Progenitor cell of endocrine pancreas (in vitro differentiated cells): Measurements from ENCODE around the gene RAB31. TPM values are rescaled to one million over a fixed set of nuclear protein-coding genes. Genes with fewer than 3 reads are reported as not detected.

ENCODE experiments used
- DNase-seq: peaks from one replicate; pipeline ENCODE4 v3.0.0; 2021; ENCODE audit warnings: low spot score; ENCODE audit not compliant: unreplicated experiment
- H3K27ac Mint-ChIP-seq: 2 replicates; pipeline ENCODE4 v1.8.0; 2021; ENCODE audit warnings: mild to moderate bottlenecking, moderate library complexity, mixed read lengths
- H3K27me3 Mint-ChIP-seq: 2 replicates; pipeline ENCODE4 v1.8.0; 2021; ENCODE audit warnings: mixed read lengths
- H3K36me3 Mint-ChIP-seq: 2 replicates; pipeline ENCODE4 v1.8.0; 2022; ENCODE audit warnings: mixed read lengths; ENCODE audit not compliant: insufficient read depth
- H3K4me1 Mint-ChIP-seq: 2 replicates; pipeline ENCODE4 v1.8.0; 2021; ENCODE audit warnings: low read depth, mixed read lengths
- H3K4me3 Mint-ChIP-seq: 2 replicates; pipeline ENCODE4 v1.8.0; 2021; ENCODE audit warnings: low read depth, mild to moderate bottlenecking, moderate library complexity, mixed read lengths
- H3K9me3 Mint-ChIP-seq: 2 replicates; pipeline ENCODE4 v1.8.0; 2021; ENCODE audit warnings: low read depth, mixed read lengths
- total RNA-seq: library from RNA; stranded (reverse); gene quantifications from 2 replicates; pipeline ENCODE4 v1.2.1, GENCODE V29; 2021
- TF ChIP-seq, protein P1 (sequence below): fragments of 200-600 bp; sonication (generic); IDR thresholded peaks from one replicate; pipeline ENCODE4 v1.5.0; 2021; ENCODE audit warnings: antibody characterized with exemption, mild to moderate bottlenecking; ENCODE audit not compliant: unreplicated experiment

RAB31 gene
- total RNA-seq, 1 donor from 2014 or later = 2.9 TPM

- Mint-ChIP-seq H3K9me3 (no peaks in the 10 kb centered on the region), H3K36me3 (no peaks in the 10 kb centered on the region), H3K4me1 (peaks cover 2% of the 10 kb centered on the region), H3K4me3 (no peak overlapping the region), H3K27ac (no peak overlapping the region), H3K27me3 (peaks cover 2% of the 10 kb centered on the region)
- no peak for DNase-seq
- TF ChIP-seq, protein P1, sequence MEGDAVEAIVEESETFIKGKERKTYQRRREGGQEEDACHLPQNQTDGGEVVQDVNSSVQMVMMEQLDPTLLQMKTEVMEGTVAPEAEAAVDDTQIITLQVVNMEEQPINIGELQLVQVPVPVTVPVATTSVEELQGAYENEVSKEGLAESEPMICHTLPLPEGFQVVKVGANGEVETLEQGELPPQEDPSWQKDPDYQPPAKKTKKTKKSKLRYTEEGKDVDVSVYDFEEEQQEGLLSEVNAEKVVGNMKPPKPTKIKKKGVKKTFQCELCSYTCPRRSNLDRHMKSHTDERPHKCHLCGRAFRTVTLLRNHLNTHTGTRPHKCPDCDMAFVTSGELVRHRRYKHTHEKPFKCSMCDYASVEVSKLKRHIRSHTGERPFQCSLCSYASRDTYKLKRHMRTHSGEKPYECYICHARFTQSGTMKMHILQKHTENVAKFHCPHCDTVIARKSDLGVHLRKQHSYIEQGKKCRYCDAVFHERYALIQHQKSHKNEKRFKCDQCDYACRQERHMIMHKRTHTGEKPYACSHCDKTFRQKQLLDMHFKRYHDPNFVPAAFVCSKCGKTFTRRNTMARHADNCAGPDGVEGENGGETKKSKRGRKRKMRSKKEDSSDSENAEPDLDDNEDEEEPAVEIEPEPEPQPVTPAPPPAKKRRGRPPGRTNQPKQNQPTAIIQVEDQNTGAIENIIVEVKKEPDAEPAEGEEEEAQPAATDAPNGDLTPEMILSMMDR = no peak
These were observed 22.7 kb downstream of the RAB31 start for GRCh38 chr18:9730786-9731185.

- no peaks in the 10 kb centered on the region for H3K9me3 Mint-ChIP-seq
- DNase-seq = no peak
These were observed 23.3 kb downstream of the RAB31 start for GRCh38 chr18:9731380-9731779.

DNA sequence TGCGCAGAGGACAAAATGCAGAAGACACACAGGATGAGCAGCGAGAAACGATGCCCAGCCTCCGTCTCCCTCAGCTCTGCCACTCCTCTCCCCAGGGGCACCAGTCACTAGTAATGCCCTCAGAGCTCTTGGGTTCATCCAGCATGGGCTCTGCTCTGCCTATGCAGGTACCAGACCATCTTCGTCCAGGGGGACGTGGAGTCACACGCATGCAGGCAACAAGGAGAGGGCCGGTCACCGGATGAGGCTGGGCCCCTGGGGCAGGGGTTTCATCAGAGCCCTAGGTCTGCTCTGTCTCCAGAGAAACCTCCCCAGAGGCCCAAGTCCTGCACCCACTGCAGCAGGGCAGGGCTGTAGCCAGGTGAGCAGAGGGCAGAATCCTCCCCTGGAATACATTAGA, 23.9 kb downstream of the RAB31 start:
- no peak for DNase-seq
- H3K4me3 Mint-ChIP-seq = no peak overlapping the region
- TF ChIP-seq, protein P1 = no peak
- peaks cover 8% of the 10 kb centered on the region for H3K4me1 Mint-ChIP-seq
- no peaks in the 10 kb centered on the region for H3K36me3 Mint-ChIP-seq
- H3K27me3 Mint-ChIP-seq = peaks cover 2% of the 10 kb centered on the region
- H3K27ac Mint-ChIP-seq = no peak overlapping the region
- H3K9me3 Mint-ChIP-seq = no peaks in the 10 kb centered on the region

More at GRCh38 chr18:9731380-9731779, 23.3 kb downstream of the RAB31 start:
- TF ChIP-seq, protein P1 = no peak
- Mint-ChIP-seq H3K4me3 (no peak overlapping the region), H3K27ac (no peak overlapping the region), H3K4me1 (peaks cover 6% of the 10 kb centered on the region), H3K36me3 (no peaks in the 10 kb centered on the region), H3K27me3 (peaks cover 2% of the 10 kb centered on the region)

- no peak for DNase-seq
These were observed 26.1 kb downstream of the RAB31 start for GRCh38 chr18:9734189-9734588.

DNA sequence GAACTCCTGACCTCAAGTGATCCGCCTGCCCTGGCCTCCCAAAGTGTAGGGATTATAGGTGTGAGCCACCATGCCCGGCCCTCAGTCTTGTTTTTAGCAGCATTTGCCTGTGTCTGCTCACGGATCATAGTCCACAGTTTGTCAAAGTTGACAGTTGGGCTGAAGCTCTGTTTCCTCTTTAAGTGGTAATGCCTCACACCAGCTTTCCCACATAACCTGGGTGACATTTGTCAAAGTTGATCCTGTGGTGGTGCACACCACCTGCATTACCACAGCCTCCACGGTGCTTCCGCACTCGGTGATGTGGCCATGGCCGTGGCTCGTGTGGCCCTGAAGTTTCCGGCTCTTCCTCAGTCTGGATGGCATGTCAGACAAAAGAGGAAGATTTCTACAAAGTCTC, 27.1 kb downstream of the RAB31 start:
- H3K4me1 Mint-ChIP-seq = peaks cover 18% of the 10 kb centered on the region
- H3K36me3 Mint-ChIP-seq = no peaks in the 10 kb centered on the region
- TF ChIP-seq, protein P1 = no peak
- no peak for DNase-seq
- peaks cover 2% of the 10 kb centered on the region for H3K27me3 Mint-ChIP-seq
- no peak overlapping the region for H3K27ac Mint-ChIP-seq
- no peak overlapping the region for H3K4me3 Mint-ChIP-seq
- no peaks in the 10 kb centered on the region for H3K9me3 Mint-ChIP-seq

More at GRCh38 chr18:9734189-9734588, 26.1 kb downstream of the RAB31 start:
- H3K36me3 Mint-ChIP-seq = no peaks in the 10 kb centered on the region
- H3K9me3 Mint-ChIP-seq = no peaks in the 10 kb centered on the region
- H3K4me1 Mint-ChIP-seq = peaks cover 15% of the 10 kb centered on the region
- H3K27me3 Mint-ChIP-seq = peaks cover 2% of the 10 kb centered on the region
- TF ChIP-seq, protein P1 = no peak
- H3K4me3 Mint-ChIP-seq = no peak overlapping the region
- H3K27ac Mint-ChIP-seq = no peak overlapping the region
